ENCODE results near the gene NUP62. TPM values are rescaled to one million over a fixed set of nuclear protein-coding genes. Genes with fewer than 3 reads are reported as not detected.

Gene NUP62
- total and polyA plus RNA-seq, 8 donors: 11.4 to 26.4 (median 17.4) TPM

DNA sequence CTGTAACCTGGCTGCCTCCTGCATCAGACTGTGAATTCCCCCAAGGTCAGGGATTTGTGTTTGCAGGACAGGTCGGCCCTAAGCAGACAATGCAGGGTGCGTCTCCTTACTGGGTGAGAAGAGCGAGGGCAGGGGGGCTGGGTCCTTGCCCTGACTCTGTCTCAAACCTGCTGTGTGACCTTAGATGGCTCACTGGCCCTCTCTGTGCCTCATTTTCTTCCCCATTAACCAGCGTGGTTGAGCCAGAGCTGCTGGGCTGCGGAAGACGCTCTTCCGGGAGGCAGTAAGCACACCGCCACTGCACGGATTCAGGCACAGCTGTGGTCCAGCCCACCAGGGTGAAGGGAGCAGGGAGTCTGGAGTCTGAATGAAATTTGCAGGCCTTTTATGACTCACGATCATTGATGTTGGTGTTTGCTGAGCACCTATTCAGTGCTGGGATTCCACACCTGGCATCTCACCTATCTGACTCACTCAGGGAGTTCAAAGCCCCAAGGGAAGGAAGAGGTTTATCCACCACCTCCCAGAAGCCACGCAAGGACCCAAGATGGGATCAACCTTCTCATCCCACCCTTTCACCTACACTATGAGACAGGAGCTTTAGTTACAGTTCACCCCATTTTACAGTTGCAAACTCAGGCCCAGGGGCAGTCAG is 54.7 kb downstream of the NUP62 start:
- H3K27me3 ChIP-seq: no peaks in the 10 kb centered on the region
- no peak overlapping the region for H3K27ac ChIP-seq
- FAIRE-seq (no peak), DNase-seq (peak in 1 of 6 donors; percentile 32), ATAC-seq (no peak)
- TF ChIP-seq, protein P1, sequence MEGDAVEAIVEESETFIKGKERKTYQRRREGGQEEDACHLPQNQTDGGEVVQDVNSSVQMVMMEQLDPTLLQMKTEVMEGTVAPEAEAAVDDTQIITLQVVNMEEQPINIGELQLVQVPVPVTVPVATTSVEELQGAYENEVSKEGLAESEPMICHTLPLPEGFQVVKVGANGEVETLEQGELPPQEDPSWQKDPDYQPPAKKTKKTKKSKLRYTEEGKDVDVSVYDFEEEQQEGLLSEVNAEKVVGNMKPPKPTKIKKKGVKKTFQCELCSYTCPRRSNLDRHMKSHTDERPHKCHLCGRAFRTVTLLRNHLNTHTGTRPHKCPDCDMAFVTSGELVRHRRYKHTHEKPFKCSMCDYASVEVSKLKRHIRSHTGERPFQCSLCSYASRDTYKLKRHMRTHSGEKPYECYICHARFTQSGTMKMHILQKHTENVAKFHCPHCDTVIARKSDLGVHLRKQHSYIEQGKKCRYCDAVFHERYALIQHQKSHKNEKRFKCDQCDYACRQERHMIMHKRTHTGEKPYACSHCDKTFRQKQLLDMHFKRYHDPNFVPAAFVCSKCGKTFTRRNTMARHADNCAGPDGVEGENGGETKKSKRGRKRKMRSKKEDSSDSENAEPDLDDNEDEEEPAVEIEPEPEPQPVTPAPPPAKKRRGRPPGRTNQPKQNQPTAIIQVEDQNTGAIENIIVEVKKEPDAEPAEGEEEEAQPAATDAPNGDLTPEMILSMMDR (IDR thresholded peaks at IDR 0.05): no peak
- WGBS, 2 donors: 83 to 89% methylated on average over 11 of the region's 11 CpGs
- H3K4me1 ChIP-seq: peaks cover 7 to 18% (median 13%) of the 10 kb centered on the region in 3 donors
- no peaks in the 10 kb centered on the region for H3K36me3 ChIP-seq
- no peaks in the 10 kb centered on the region for H3K9me3 ChIP-seq
- intact Hi-C loops (cut with DNase I): no loop called here
- no peak overlapping the region for H3K4me3 ChIP-seq

DNA sequence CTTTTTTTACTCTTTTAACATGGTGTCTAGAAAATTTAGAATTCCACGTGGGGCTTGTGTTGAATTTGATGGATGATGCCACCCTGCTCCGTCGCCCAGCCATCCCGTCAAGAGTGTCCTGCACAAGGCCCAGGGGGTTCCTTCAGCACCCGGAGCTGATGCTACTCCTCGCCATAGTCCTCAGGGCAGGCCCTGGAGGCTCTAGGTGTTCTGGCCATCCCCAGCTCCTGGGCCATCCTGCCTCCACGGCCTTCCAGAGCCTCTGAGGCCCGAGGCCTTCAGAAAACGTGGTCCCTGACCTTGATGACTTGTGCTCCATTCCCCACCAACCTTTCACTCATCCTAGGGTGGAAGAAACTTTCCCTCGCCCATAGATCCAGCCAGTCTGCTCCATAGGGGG is 55.5 kb downstream of the NUP62 start:
- H3K4me3 ChIP-seq: no peak overlapping the region
- TF ChIP-seq, protein P1 (IDR thresholded peaks at IDR 0.05): no peak
- FAIRE-seq: no peak
- H3K36me3 ChIP-seq: no peaks in the 10 kb centered on the region
- peaks cover 7 to 21% (median 13%) of the 10 kb centered on the region in 3 donors for H3K4me1 ChIP-seq
- peak in 2 of 6 donors; percentile 25 to 27 for DNase-seq
- H3K27me3 ChIP-seq: no peaks in the 10 kb centered on the region
- no peak overlapping the region for H3K27ac ChIP-seq
- no peaks in the 10 kb centered on the region for H3K9me3 ChIP-seq
- WGBS, 2 donors: 72 to 82% methylated on average over 10 of the region's 10 CpGs
- intact Hi-C loops (cut with DNase I): no loop called here
- ATAC-seq: no peak

DNA sequence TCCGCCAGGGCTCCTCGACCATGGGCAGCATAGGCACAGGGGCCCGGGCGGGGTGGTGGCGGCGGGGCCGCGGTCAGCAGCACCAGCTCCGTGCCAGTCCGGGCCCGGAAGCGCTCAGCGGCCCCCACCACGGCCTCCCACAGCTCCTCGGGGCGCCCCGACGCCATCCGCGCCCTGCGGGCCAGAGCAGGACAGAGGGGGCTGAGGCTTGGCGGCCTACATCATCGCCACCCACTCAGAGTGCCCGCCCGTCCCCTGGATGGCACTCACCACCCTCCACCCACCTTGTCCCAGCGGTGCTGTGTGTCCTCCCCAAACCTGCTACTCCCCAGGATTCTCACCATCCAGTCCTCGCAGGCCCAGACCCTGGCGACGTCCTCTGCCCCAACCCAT is 56.2 kb downstream of the NUP62 start:
- H3K4me3 ChIP-seq: no peak overlapping the region
- DNase-seq (peak in 2 of 6 donors; percentile 23 to 57), ATAC-seq (no peak), FAIRE-seq (no peak)
- TF ChIP-seq, protein P1 (IDR thresholded peaks at IDR 0.05): no peak
- no peak overlapping the region for H3K27ac ChIP-seq
- peaks cover 7 to 23% (median 13%) of the 10 kb centered on the region in 3 donors for H3K4me1 ChIP-seq
- no peaks in the 10 kb centered on the region for H3K27me3 ChIP-seq
- H3K36me3 ChIP-seq: no peaks in the 10 kb centered on the region
- intact Hi-C loops (cut with DNase I): no loop called here
- WGBS, 2 donors: 91 to 94% methylated on average over 23 to 29 of the region's 29 CpGs
- H3K9me3 ChIP-seq: no peaks in the 10 kb centered on the region

DNA sequence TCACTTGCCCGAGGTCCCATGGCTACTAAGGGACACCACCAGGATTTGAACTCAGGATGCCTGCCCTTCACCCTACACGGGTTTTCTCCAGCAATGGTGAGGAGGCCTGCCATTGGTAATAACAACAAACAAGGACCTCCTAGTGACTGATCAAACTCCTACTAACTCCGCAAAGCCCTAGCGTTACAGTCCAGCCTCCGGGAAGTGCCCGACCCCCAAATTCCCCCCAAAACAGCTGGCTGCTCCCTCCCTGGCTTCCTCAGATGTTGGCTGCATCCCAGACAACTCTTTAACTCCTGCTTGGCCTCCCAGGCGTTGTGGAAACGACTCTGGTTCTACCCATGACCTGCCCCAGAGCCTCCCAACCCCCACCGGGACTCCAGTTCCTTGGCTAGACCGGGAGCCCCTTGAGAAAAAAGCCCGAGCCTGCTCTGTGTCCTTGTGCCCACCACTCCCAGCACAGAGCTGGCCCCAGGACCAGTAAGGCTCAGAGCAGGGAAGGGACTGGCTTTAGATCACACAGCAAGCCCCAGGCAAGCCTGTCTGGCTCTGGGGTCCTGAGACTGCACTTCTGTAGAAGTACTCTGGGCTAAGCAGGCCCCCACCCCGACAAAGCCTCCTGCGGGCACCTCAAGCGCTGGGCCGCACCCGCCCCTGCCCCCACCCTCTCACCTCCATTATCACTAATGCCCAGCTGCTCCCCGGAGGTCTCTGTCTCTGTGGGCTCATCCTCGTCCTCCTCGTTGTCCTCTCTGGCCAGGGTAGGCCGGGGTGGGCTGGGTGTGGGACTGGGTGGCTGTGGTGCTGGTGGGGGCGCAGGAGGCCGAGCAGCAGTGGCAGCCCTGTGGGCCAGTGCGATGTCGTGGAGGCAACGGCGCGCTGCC is 56.8 kb downstream of the NUP62 start:
- TF ChIP-seq, protein P1 (IDR thresholded peaks at IDR 0.05): no peak
- FAIRE-seq (no peak), DNase-seq (peak in 4 of 6 donors; percentile 24 to 82 (median 51)), ATAC-seq (no peak)
- H3K27ac ChIP-seq: no peak overlapping the region
- WGBS, 2 donors: 85 to 87% methylated on average over 25 to 27 of the region's 27 CpGs
- H3K27me3 ChIP-seq: no peaks in the 10 kb centered on the region
- H3K4me3 ChIP-seq: no peak overlapping the region
- H3K9me3 ChIP-seq: no peaks in the 10 kb centered on the region
- H3K36me3 ChIP-seq: no peaks in the 10 kb centered on the region
- peaks cover 7 to 24% (median 13%) of the 10 kb centered on the region in 3 donors for H3K4me1 ChIP-seq
- intact Hi-C loops (cut with DNase I): no loop called here
